ENCODE measurements around the gene ZMIZ1.

The ZMIZ1 gene

GRCh38 chr10:79254333-79255006, 185.7 kb downstream of the ZMIZ1 start:
- DNase-seq: no peak

- DNase-seq: no peak
These were observed 186.3 kb downstream of the ZMIZ1 start for GRCh38 chr10:79255007-79255507.

- DNase-seq: no peak
These were observed 187.6 kb downstream of the ZMIZ1 start for GRCh38 chr10:79256264-79256806.

- no peak for DNase-seq
These were observed 190.1 kb downstream of the ZMIZ1 start for GRCh38 chr10:79258894-79259293.

- no peak for DNase-seq
These were observed 191.1 kb downstream of the ZMIZ1 start for GRCh38 chr10:79259834-79260233.

- no peak for DNase-seq
These were observed 192.3 kb downstream of the ZMIZ1 start for GRCh38 chr10:79260811-79261740.

- no peak for DNase-seq
These were observed 193.4 kb downstream of the ZMIZ1 start for GRCh38 chr10:79262131-79262530.

- no peak for DNase-seq
These were observed 194.4 kb downstream of the ZMIZ1 start for GRCh38 chr10:79262959-79263746.

- no peak for DNase-seq
These were observed 195.2 kb downstream of the ZMIZ1 start for GRCh38 chr10:79263939-79264338.

- DNase-seq: no peak
These were observed 196.2 kb downstream of the ZMIZ1 start for GRCh38 chr10:79264942-79265341.

- DNase-seq: peak; percentile 58 to 78
These were observed 197.3 kb downstream of the ZMIZ1 start for GRCh38 chr10:79266084-79266483.

- peak; percentile 84 to 86 for DNase-seq
These were observed 198.0 kb downstream of the ZMIZ1 start for GRCh38 chr10:79266543-79267312.

- DNase-seq: no peak
These were observed 198.7 kb downstream of the ZMIZ1 start for GRCh38 chr10:79267499-79267898.

GRCh38 chr10:79268161-79268601, 199.4 kb downstream of the ZMIZ1 start:
- DNase-seq: no peak

GRCh38 chr10:79268742-79269141, 200.0 kb downstream of the ZMIZ1 start:
- DNase-seq: peak; percentile 21 to 26

- DNase-seq: no peak
These were observed 200.7 kb downstream of the ZMIZ1 start for GRCh38 chr10:79269443-79269842.

- no peak for DNase-seq
These were observed 201.2 kb downstream of the ZMIZ1 start for GRCh38 chr10:79269969-79270368.

- DNase-seq: peak; percentile 66 to 72
These were observed 201.9 kb downstream of the ZMIZ1 start for GRCh38 chr10:79270466-79271246.

GRCh38 chr10:79272353-79272752, 203.6 kb downstream of the ZMIZ1 start:
- DNase-seq: no peak

- no peak for DNase-seq
These were observed 204.8 kb downstream of the ZMIZ1 start for GRCh38 chr10:79273604-79274003.

All from Kasumi-1 (cell line).